ENCODE measurements around the gene RPL37A.
A peak's percentile ranks its signal among the peaks of the same experiment; 100 is the strongest.

The RPL37A gene

GRCh38 chr2:216491793-216492596, 6.6 kb upstream of the RPL37A start:
- no peak for DNase-seq

DNA sequence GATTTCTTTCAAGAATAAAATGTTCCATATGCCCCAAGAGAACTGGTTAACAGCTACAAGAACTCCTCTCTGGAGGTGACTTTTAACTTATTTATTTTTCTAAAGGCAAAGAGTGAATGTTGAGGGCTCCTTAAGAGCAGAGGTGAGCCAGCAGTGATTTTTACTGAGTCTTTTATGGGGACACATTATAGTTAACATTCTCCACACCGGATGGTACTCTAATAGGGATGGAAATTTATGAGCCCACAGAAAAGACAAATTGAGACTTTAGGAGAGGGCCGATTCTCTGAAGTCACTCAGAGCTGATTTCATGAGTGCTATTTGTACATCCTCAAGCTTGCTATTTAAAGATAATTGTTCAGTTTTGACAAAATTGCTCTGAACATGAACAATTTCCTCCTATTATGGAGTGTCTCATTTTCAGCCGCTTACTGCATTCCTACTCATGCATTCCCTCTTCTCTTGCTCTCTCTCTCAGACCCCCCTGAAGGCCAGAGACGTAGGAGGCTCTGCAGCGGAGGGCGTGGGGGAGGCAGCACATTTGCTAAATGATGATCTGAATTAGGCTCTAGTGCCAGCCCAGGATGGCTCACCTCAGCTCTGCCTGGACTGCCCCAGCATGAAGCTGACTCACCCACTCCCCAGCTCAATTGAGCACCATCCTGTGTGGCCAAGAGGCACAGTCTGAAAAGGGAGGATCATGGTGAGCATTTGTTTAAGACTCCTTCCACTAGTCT, 5.9 kb upstream of the RPL37A start:
- no peak for DNase-seq

DNA sequence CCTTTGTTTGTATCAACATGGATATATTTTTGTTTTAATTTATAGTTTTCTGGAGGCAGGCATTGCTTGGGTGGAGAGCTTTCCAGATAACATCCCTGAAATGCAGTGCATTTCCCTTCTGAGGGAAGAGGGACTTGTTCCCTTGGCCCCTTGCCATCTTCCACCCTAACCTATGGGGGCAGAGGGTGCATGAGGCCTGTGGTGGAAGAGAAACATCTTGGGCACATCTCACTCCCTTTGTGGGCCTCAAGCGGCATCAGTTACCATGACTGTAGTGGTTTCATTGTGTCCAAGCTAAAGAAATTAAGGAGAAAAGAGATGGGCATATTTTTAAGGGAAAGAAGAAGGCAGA, 5.3 kb upstream of the RPL37A start:
- DNase-seq, result no peak

DNA sequence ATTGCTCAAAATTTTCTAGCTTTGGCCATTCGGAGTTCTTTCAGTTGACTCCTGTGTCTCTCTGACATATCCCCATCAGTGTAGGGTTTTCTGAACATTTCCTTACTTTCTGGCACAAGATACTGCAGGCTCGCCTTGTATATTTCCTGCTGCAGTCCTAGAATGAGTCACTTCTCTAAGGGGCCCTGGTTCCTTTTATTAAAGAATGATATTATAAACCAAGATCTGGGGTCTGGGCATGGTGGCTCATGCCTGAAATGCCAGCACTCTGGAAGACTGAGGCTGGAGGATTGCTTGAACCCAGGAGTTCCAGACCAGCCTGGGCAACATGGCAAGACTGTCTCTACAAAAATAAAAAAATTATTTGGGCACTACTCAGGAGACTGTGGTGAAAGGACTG, 3.0 kb upstream of the RPL37A start:
- DNase-seq, result no peak

DNA sequence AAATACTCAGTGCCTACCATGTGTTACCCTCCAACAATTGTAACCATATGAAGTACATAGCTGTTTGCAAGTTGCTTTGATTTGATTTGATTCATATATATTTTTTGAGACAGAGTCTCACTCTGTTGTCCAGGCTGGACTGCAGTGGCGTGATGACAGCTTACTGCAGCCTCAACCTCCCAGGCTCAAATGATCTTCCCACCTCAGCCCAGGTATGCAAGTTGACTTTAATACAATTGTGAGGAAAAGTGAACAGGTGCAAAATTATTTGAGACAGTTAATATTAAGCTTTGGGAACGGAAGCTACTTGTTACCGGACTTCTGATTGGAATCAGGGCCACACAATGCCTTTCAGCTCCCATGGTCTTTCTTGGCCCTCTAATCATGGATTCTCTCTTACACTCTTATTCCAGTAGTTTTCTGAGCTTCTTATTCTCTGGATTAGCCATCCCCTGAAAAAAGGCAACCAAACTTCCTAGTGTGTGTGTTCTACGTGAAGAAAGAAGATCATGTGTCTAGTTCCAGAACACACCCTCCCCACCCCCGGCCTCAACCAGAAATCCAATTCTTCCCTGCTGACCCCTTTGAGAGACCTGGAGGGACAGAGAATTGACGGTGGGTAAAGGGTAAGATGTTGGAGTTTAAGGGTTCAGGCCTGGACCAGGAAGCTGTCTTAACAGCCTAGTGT, 1.1 kb upstream of the RPL37A start:
- DNase-seq, result no peak

DNA sequence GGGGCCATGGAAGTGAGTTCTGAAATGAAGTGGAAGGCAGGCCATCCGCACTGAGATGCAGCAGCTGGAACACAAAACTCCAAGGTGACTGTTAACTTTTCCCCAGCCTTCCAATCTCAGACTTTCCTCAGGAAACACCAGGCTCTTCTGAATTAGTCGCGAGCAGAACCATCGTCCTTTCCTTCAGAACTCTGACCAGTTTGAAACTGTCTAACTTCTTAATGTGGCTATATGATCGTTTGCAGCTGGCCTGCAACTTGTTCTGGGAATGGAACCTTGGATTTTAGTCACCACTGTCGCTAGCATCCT, 620 bp upstream of the RPL37A start:
- no peak for DNase-seq

DNA sequence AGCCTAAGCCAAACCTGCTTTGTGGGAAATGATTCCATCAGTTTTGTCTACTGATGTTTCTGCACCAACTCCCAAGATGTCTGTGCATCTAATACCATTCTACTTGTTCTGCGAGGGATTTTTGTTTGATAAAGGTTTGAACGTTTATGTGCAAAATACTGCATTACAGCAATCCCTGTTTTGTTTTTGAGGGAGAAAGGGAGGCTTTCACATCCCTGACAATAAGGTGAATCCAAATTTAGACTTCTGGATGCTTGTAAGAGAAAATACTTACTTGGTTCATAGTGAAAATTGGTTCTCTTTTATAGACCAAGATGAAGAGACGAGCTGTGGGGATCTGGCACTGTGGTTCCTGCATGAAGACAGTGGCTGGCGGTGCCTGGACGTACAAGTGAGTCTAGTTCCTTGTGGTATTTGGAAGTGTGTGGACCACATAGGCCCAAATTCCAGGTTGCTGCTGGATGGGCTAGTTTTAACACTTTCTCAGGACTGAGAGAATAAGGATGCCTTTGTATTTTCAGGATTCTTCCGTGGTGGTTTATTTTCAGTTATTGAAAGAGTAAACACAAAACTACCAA, 1.1 kb downstream of the RPL37A start:
- DNase-seq, result no peak

GRCh38 chr2:216500572-216500971, 1.9 kb downstream of the RPL37A start:
- no peak for DNase-seq

DNA sequence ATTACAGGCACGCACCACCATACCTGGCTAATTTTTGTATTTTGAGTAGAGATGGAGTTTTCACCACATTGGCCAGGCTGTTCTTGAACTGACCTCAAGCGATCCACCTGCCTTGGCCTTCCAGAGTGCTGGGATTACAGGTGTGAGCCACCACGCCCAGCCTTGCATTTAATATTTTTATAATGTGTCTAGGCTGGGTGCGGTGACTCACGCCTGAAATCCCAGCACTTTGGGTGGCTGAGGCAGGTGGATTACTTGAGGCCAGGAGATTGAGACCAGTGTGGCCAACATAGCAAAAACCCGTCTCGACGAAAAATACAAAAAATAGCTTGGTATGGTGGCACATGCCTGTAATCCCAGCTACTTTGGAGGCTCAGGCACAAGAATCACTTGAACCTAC, 3.2 kb downstream of the RPL37A start:
- DNase-seq, result no peak

DNA sequence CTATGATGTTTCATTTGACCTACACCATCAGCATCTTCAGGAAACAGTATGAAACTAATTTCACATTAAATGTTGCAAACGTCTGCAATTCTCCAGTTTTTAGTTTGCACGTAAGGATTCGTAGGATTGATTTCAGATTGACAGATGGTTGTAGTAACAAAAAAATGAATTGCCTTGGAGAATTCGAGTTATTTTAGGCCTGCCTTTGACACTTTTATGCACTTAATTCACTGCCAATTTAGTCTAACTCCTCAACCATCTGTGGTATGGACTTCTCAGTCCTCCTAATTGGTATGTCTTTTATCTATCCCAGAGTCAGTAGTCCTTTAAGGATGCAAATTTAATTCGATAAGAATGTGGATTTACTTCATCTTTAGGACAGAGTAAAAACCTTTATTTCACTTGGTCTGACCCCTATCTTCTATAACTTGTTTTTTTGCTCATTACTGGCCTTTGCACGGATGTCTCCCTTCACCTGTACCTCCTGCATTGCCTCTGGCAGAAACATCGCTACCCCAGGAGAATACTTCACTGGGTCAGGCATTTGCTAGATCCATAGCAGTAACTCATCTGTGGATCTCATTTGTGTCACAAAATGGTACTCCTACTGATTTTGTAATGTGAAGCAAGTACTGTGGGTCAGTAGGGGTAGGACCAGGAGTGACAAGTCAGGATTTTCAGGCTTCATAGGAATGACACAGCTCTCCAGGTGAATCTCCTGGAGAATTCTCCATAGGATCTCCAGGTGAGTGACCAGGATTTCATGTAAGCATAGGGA, 3.9 kb downstream of the RPL37A start:
- no peak for DNase-seq

DNA sequence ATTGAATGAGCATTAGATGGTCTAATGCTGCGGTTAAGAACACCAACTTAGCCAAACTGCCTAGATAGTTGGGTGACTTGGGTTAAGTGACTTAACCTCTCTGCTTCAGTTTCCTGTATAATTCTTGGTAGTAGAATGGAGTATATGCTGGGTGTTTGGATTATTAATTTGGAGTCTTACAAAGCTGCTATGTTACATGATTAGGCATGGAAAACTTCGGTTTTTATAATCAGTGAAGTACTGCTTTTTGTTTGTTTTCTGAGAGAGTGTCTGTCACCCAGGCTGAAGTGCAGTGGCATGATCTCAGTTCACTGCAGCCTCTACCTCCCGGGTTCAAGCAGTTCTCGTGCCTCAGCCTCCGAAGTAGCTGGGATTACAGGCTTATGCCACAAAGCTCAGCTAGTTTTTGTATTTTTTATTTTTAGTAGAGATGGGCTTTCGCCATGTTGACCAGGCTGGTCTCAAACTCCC, 4.5 kb downstream of the RPL37A start:
- no peak for DNase-seq

- DNase-seq, result no peak
Measured at GRCh38 chr2:216503697-216504375, 5.2 kb downstream of the RPL37A start.

DNA sequence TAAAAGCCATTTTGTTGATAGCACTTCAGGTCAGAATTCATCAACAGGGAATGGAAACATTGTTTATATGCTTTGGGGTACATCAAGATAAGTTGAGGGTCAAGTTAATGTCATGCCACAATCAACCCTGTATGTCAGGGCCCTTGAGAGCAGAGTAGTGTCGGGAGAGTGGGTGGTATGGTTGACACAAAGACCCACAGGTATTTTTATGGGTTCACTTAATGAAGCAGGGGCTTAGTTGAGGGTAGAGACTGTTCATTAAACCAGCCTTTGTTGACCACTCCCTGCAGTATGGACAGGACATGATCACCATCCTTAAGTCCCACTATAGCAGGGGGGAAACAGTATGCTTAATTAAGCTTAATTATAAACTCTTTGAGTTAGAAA, 5.7 kb downstream of the RPL37A start:
- DNase-seq, result no peak

- no peak for DNase-seq
Measured at GRCh38 chr2:216505133-216506106, 6.8 kb downstream of the RPL37A start.

DNA sequence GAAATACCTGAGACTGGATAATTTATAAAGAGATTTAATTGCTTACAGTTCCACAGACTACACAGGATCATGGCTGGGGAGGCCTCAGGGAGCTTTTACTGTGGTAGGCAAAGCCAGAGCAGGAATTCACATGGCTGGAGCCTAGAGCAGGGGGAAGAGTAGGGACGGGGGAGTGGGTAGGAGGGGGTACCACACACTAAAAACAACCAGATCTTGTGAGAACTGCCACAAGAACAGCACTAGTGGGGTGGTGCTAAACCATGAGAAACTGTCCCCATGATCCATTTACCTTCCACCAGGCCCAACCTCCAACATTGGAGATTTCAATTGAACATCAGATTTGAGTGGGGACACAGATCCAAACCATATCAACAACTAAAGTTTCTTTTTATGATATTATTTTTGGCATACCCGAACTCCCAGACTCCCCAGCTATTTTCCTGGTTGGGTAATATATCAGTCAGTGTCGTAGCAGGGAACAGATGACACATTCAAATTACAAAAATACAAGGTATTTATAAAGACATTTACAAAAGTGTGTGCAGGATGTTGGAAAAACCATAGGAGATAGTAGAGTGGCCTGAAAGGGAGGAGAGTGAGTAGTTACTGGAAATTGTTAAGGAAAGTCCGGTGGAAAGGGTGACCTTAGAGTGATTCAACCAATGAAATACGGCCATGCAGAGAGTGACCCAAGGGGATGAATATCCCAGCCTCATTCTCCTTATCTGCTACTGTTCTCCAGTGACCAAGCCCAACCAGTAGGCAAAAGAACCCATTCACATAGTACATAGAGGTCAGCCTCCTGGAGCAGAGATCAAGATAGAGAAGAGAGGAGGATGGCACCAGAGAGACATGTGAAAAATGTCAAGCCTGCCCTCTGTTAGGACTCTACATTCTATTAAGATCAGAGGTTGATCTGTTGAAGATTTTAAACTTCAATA, 8.8 kb downstream of the RPL37A start:
- no peak for DNase-seq

- DNase-seq, result no peak
Measured at GRCh38 chr2:216508229-216508628, 9.6 kb downstream of the RPL37A start.

GRCh38 chr2:216516730-216517350, 18.2 kb downstream of the RPL37A start:
- DNase-seq, result peak; percentile 21

- no peak for DNase-seq
Measured at GRCh38 chr2:216517447-216518225, 19.0 kb downstream of the RPL37A start.
